ENCODE results near the gene SRRM2.

The SRRM2 gene

DNA sequence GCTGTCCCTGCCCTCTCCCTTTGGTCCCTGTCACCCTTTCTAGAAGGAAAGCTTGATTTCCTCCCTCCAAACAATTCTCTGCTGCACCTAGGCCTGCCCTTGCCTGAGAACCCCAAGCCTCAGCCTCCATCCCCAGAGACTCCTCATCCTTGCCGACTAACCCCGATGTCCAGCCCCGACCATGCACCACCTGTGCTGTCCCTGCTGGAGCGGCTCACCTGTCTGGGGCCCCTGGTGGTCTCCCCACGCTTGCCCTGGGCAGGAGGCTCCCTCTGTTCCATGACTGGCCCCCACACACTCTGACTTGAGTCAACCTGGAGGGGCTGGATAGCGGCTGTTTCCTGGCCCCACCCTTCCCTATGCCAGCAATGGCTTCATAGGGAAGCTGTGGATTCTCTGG is 12.0 kb upstream of the SRRM2 start:
- no peak for DNase-seq

DNA sequence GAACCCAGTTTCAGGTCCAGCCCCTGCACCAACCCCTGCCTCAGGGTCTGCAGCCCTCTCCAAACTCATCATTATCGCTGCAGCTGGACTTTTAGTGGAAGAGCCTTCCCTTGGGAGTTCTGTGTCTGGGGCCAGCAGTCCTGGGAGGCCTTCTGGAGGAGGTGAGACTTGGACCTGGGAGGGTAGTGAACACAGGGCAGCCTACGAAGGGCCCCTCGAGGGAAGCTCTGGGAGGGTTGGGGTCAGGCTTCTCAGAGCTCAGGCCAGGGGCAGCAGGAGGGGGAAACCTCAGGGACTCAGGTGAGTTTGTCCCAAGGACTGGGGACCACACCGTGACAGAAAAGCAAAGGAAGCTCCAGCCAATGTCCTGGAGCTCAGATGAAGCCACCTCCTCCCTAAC is 11.3 kb upstream of the SRRM2 start:
- DNase-seq: no peak

DNA sequence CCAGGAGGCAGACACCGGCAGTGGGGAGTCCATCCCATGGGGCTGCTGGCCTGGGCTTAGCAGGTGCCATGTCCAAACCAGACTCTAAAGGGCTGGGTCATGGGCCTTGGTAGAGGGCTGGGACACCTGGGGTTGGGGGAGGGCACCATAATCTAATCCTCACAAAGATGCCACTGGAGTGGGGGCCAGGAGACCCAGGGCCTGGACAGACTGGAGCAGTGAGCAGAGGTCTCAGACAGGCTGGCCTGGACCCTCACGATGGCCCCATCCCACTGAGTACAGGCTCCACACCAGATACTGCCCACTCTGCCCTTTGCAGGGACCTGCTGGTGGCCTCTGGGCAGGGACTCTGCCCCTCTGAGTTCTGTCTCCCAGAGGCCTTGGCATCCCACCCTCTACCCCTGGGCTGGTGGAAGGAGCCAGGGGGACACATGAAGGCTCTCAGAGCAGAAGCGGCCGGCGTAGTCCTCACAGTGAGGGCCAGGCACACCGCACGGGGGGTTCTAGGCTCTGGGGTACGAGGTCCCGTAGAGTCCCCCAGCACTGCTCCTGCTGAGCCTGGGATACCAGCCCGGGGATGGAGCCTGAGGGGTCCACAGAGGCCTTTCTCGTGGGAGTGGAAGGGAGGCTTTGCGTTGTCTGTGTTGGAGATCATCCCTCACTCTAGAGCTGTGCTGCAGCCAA is 10.0 kb upstream of the SRRM2 start:
- no peak for DNase-seq

DNA sequence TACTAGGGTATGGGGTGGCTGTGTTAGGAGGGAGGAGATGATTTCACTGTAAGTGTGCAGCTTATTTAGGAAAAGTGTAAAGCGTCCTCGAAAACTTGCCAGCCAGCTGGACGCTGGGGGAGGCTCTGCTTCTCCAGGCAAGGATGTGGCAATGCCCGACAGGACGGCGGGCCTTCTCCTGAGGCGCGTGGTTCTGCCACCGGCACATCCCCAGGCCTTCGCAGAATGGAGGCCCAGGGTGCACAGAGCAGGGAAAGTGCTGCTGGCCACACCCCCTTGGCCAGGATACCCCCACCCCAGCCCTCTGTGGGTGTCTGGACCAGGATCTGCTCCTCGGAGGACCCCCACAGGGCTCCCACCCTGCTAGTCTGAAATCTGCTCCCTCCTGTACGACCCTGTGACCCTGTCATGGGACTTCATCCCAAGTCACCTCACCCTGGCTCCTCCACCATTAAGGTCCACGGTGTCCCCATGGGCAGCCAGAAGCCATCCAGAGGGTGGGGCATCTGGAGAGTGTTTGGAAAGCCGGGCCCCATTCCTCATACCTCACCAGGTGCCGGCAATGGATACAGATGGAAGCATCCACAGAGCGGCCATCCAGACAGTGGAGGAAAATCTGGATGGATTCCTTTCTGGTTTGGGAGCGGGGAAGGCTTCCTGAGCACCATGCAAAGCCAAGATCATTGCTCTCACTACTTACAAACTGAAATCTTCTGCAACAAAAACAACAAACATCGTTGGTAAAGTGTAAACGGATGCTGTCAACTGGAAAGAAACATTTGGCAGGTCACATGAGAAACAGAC is 9.2 kb upstream of the SRRM2 start:
- no peak for DNase-seq

DNA sequence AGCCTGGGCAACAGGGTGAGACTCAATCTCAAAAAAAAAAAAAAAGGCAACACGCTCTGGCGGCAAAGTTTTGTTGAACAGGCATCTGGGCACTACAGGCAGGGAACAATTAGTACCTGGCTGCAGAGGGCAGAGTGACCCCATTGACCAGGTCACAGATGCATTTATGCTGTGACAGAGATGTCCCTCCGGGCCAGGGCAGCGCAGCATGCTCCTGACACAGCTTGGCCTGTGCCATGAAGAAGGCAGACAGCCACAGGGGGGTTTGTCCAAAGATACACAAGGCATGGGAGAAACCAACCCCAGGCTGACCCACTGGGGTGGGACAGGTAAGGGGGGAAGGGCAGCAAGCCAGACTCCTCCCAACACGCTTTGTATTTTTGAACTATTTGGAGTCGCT is 7.7 kb upstream of the SRRM2 start:
- no peak for DNase-seq

DNA sequence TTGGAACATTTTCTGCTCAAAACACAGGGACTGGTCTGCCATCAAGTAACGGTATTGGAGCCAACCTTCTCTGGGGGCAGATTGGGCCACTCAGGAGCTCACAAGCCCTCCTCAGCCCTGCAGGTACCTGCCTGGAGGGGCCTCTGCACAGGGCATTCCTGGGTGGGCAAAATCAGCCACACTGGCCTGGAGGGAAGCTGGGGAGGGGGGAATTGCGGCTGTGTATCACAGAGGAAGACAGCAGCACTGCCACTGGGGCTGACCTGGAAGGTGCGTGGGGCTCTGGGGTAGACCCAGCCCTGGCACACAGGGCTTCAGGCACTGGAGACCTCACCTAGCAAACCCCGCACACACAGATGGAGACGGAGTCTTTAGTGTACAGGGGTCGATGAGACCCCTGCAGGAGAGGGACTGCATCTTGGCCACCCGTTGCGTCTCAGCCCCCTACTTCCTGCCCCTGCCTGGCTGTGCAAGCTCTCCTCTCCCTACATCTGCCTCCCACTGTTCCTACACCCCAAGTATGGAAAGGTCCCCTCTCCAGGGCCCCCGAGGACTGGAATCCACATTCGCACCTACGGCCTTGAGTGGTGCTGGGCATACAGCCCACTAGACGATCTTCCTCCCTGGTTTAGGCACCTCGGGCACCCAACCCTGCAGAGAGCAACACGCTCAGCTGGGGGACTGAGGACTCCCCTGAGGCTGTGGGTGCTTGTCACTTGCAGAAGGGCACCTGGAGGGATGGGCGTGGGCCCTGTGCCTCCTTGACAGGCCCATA is 7.1 kb upstream of the SRRM2 start:
- DNase-seq: no peak

DNA sequence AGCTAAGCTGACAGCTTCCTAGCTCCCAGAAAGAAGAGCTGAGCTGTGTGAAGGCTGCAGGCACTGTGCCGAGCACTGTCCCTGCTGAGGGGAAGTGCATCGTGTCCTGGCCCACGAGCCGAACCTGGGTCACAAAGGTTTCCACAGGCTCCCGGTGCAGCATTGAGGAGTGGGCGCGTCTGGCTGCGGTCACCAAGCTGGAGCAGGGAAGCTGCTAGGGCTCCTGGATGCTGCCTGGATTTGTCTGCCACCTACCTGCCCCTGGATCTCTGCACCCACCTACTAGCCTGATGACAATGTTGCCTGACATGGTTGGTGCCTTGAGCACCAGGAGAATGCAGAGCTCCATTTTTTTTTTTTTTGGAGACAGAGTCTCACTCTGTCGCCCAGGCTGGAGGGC is 6.5 kb upstream of the SRRM2 start:
- no peak for DNase-seq

DNA sequence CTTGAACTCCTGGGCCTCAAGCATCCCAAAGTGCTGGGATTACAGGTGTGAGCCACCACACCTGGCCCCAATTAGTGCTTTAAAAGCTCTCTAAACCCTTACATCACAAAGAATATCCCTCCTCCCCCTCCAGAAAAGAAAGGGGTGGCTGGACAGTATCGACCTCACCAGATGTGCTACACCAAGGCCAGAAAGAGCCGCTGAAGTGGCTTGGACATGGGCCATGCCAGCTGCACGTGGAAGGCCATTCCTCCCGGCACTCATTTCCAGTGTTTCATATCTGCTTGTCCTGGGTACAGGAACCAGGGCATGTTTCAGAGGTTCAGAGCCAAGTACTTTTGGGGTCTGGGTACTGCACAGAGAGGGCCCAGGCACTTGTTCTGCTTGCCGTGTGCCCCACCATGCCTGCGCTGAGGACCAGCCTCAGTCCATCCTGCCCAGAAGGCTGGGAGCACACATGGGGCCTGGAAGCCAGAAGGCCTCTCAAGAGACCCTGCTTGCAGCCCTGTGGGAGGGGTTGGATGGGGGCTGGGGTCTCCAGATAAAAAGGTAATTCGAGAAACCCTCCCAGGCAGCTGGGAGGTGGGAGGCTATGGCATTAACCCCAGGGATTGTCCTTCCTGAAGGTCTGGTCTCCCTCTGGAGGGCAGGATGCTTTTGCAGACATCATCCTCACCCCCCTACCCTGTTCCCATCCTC is 3.5 kb upstream of the SRRM2 start:
- DNase-seq: no peak

DNA sequence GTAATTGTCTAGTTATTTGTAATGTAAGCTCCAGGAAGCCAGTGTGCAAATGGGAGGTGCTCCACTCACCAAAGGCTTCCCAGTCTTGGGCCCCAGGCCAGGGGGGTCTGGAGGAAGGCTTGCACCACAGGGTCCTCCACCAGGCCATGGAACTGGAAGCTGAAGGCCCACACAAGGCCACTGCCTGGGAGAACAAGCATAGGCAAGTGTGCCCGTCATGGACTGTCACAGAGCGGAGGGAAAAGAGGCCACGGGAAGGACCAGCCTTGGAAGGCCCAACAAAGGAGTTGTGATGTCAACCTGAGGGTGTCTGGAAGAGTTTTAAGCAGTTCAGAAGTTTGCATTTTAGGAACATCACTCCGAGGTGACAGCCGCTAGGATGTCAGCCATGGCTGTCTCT is 3.0 kb upstream of the SRRM2 start:
- DNase-seq: no peak

DNA sequence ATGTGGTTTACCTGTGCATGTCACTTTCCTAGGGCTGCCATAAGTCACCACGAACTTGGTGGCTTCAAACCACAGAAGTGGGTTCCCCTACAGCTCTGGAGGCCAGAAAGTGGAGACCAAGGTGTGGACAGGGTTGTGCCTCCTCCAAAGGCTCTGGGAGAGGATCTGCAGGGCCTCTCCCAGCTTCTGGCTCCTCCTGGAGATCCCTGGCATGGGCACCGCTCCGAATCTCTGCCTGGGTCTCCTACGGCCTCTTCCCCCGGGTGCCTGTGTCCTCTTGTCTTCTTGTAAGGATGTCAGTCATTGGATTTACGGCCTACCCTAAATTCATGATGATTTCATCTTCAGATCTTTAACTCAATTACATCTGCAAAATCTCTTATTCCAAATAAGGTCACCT is 2.5 kb upstream of the SRRM2 start:
- no peak for DNase-seq

DNA sequence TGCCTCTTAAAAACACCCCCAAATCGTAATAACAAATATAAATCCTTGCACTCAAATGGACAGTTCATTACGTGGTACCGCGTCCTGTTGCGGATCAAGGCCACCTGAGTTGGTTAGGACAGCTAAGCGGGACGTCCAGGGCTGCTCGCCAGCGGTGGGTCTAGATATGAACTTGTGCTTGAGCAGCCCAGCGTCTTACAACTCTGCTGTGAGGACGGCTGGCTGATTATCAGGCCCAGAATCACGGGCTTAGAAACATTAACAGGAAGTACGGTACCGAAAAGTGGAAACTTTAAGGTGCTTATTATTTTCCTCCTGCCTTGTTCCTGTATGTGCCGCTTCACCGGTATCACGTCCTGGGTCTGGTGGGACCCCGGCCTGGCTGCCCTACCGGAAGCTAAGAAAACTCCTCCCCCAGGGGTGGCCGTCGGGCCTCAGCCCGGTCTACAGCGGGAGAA is 832 bp upstream of the SRRM2 start:
- DNase-seq: no peak

DNA sequence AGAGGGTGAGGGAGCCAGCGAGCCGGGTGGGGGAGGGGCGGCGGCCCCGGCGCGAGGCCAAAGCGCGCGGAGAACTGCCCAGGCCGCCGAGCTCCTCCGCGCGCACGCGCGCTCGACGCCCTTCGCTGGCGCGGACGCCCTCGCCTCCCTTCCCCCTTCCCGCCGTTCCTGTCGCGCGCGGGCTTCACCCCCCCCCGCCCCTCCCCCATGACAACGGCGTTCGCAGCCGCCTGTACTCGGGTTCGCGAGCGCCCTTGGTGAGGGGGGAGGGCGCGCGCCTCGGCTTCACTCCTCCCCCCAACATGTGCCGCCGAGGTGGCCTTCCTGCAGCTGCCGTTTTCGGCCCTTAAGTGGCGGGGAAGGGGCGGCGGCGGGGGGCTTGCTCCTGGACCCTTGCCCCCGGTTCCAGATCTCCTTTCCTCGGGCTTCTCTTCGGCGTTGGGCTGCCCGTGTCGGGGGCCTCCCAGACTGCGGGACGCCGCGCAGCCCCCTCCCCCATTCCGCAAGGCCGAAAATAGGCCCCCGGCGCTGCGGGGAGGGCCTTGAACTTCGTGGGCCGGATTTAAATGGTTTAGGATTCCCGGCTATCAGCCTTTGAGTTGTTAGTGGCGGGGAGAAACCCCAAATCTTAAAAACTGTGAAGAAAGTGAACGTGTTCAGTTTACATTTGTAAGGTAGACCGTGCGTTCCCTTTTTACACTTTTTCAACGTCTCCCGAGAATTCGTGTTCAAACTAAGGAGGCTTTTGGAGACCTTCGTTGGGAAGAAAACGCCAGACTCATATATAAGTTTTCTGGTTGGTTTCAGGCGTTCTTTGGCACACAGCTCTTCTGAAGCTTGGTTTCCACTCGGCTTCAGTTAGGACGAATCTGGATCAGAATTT is 653 bp downstream of the SRRM2 start:
- DNase-seq: no peak

DNA sequence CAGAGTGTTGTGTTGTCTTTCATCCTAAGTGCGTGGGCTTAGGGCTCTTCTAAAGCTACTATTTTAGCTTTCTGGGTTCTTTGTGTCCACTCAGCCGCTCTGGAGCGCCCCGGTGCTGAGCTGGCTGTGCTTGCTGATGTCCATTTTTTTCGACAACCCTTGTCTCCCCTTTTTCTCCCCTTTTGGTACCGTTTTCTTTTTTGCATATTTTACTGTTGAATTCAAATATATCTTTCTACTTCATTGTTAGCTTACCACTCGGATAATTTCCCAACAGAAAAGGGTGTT is 1.2 kb downstream of the SRRM2 start:
- no peak for DNase-seq

DNA sequence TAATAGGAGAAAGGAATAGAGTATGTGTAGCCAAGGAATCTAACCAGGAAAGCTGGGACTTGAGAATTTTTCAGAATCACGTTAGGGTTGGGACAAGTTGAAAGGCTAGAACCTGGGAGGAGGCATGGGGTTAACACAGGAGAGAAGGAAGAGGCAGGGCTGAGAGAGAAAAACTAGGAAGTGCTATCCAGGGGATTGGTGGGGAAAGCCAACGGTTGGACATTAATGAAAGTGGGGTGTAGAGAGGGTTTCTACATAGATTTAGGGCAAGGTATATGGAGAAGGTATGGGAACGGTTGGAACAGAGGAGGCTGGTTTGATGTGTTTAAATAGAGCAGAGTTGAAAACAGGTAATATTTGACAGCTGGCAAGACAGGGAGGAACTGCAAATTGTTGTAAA is 2.7 kb downstream of the SRRM2 start:
- no peak for DNase-seq

DNA sequence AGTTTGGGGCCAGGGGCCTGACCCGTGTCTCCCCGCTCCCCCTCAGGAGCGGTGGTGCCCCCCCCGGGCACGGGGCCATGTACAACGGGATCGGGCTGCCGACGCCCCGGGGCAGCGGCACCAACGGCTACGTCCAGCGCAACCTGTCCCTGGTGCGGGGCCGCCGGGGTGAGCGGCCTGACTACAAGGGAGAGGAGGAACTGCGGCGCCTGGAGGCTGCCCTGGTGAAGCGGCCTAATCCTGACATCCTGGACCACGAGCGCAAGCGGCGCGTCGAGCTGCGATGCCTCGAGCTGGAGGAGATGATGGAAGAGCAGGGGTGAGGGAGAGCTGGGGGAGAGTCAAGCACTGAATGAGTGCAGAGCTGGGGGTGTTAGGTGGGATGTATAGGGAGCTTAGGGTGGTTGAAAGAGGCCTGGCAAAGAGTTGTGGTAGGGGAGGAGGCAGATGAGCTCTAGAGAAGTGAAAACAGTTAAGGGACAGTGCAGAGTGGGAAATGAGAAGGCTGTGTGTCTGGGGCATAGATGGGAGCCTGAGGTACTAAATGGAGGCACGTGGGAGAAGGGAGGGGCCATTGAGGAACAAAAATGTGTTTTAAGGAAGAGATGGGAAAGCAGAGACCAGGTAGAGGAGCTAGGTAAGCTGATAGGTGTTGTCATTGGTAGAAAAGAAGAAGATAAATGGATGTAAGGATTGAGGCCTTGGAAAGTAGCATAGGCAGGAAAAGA is 4.0 kb downstream of the SRRM2 start:
- DNase-seq: no peak

DNA sequence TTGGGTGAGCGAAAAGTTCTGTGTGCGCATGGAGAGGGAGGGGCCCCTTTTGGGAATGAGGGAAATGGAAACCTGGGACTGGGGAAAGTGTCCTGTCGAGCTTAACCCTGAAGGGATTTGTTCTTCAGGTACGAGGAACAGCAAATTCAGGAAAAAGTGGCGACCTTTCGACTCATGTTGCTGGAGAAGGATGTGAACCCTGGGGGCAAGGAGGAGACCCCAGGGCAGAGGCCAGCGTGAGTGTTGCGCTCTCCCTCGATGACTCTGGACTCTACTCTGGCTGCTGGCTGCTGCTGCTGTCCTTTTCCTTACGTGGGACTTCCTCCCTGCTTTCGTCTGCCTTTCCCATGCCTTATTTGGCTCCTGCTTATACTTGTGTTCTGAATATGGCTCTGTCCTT is 4.9 kb downstream of the SRRM2 start:
- DNase-seq: no peak

DNA sequence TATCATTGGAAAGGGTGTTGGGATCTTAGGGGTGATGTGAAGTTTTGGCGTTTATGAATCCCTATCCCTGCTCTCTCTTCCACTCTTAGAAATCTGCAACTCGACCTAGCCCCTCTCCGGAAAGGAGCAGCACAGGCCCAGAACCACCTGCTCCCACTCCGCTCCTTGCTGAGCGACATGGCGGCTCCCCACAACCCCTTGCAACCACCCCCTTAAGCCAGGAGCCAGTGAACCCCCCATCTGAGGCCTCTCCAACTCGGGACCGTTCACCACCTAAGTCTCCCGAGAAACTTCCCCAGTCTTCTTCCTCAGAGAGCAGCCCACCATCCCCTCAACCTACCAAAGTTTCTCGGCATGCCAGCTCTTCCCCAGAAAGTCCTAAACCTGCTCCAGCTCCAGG is 9.0 kb downstream of the SRRM2 start:
- no peak for DNase-seq

DNA sequence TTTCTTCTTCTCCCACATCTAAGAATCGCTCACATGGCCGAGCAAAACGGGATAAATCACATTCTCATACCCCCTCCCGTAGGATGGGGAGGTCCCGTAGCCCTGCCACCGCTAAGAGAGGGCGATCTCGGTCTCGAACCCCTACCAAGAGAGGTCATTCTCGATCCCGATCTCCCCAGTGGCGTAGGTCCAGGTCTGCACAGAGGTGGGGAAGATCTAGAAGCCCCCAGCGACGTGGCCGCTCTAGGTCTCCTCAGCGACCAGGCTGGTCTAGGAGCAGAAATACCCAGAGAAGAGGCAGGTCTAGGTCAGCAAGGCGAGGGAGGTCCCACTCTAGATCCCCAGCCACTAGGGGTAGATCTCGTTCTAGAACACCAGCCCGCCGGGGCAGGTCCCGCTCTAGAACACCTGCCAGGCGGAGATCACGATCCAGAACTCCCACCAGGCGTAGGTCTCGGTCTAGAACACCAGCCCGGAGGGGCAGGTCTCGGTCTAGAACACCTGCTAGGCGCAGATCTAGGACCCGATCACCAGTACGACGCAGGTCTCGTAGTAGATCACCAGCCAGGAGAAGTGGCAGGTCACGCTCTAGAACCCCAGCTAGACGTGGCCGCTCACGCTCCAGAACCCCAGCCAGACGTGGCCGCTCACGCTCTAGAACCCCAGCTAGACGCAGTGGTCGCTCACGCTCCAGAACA is 9.6 kb downstream of the SRRM2 start:
- no peak for DNase-seq

DNA sequence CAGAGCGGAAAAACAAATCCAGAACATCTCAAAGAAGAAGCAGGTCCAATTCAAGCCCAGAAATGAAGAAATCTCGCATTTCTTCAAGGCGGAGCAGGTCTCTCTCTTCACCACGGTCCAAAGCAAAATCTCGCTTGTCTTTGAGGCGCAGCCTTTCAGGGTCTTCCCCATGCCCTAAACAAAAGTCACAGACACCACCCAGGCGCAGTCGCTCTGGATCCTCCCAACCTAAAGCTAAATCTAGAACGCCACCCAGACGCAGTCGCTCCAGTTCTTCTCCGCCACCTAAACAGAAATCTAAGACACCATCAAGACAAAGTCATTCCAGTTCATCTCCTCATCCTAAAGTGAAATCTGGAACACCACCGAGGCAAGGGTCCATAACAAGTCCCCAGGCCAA is 10.3 kb downstream of the SRRM2 start:
- no peak for DNase-seq

DNA sequence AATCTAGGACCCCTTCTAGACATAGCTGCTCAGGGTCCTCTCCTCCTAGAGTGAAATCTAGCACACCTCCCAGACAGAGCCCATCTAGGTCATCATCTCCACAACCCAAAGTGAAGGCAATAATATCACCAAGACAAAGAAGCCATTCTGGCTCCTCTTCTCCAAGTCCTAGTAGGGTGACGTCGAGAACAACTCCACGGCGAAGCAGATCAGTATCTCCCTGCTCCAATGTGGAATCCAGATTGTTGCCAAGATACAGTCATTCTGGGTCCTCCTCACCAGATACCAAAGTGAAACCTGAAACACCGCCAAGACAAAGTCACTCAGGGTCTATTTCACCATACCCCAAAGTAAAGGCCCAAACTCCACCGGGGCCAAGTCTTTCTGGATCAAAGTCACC is 10.7 kb downstream of the SRRM2 start:
- DNase-seq: no peak

DNA sequence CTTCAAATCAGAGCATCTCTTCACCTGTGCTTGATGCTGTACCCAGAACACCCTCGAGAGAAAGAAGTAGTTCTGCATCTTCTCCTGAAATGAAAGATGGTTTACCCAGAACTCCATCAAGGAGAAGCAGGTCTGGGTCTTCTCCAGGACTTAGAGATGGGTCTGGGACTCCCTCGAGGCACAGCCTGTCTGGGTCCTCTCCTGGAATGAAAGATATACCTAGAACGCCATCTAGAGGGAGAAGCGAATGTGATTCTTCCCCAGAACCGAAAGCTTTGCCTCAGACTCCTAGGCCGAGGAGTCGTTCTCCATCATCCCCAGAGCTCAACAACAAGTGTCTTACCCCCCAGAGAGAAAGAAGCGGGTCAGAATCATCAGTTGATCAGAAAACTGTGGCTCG is 12.3 kb downstream of the SRRM2 start:
- no peak for DNase-seq

Measured in NCI-H524 treated with DMSO at 0.1 percent for 48 hours (cell line).